Spleen (tissue), 7 donors: ENCODE measurements around the gene TPX2.

Source experiments
- CTCF ChIP-seq, 11 experiments: fragments of 200-600 bp in 7 of 11; fragments of 450-650 bp in 4 of 11; sonication (generic) in 4 of 11; IDR thresholded peaks in 8 of 11; conservative IDR thresholded peaks in 3 of 11; 1 replicate in 7 of 11; 2 replicates in 4 of 11; pipeline versions ENCODE4 v1.4.0 to v1.8.0; 2016 to 2021; ENCODE audit warnings: antibody characterized with exemption in 11 of 11, inconsistent platforms in 4 of 11, mild to moderate bottlenecking in 1 of 11
- POLR2AphosphoS5 ChIP-seq, 3 donors: sonication (generic); formaldehyde crosslinking; IDR thresholded peaks; one replicate each; pipeline ENCODE4 v1.5.1; 2017; ENCODE audit warnings: antibody characterized with exemption in 3 of 3
- donor health status: DM: no; HTN: no; CAD: no; lungs with moderate emphysema.
- donor health status: DM: no; HTN: no; CAD: no.
- donor health status: DM: no; HTN: no; CAD: no.

GRCh38 chr20:31774408-31774807 is 35.3 kb downstream of the TPX2 start:
- no peak for TF ChIP-seq CTCF (IDR thresholded peaks at IDR 0.05 in 8 of 11, conservative IDR thresholded peaks at IDR 0.05 in 3 of 11)
- TF ChIP-seq POLR2AphosphoS5 (IDR thresholded peaks at IDR 0.05), result no peak
